ENCODE data around the gene RAB27A.
A peak's percentile ranks its signal among the peaks of the same experiment; 100 is the strongest.
"Not testable (repeated sequence)": the region's sequence is repeated elsewhere in the genome, so short reads cannot be mapped to it uniquely, and the experiment has no call there.

RAB27A gene

DNA sequence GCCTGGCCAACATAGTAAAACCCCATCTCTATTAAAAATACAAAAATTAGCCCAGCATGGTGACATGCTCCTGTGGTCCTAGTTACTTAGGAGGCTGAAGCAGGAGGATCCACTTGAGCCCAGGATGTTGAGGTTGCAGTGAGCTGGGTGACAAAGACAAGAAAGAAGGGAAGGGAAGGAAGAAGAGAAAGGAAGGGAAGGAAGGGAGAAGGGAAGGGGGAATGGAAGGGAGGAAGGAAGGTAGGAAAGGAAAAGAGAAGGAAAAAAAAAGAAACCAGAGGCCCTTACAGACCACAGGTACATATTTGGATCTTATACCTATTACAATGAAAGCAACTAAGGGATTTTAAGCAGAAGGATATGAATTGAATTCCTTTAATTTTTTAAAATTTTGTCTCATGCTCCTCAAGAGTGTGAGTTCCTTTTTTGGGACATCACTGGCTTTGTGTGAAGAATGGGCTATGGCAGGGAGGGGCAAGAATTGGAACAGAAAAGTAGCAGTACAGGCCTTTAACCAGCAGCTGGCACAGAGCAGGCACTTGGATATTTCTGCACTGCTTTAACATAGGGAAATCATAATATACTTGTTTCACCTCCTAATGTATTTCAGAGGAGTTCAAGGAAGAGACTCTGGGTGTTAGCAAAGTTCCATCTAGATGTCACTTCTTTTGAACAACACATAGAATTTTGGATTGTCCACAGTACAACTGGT, 7.9 kb downstream of the RAB27A start:
- DNase-seq (ENCODE audit: low read depth), result no peak
- TF ChIP-seq, protein P1, sequence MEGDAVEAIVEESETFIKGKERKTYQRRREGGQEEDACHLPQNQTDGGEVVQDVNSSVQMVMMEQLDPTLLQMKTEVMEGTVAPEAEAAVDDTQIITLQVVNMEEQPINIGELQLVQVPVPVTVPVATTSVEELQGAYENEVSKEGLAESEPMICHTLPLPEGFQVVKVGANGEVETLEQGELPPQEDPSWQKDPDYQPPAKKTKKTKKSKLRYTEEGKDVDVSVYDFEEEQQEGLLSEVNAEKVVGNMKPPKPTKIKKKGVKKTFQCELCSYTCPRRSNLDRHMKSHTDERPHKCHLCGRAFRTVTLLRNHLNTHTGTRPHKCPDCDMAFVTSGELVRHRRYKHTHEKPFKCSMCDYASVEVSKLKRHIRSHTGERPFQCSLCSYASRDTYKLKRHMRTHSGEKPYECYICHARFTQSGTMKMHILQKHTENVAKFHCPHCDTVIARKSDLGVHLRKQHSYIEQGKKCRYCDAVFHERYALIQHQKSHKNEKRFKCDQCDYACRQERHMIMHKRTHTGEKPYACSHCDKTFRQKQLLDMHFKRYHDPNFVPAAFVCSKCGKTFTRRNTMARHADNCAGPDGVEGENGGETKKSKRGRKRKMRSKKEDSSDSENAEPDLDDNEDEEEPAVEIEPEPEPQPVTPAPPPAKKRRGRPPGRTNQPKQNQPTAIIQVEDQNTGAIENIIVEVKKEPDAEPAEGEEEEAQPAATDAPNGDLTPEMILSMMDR (conservative IDR thresholded peaks at IDR 0.05; ENCODE audit: control insufficient read depth, insufficient read depth, low read depth, low read length), result peak; percentile 2
- no peak overlapping the region for H3K4me3 ChIP-seq (ENCODE audit: control insufficient read depth, low read depth, low read length)

DNA sequence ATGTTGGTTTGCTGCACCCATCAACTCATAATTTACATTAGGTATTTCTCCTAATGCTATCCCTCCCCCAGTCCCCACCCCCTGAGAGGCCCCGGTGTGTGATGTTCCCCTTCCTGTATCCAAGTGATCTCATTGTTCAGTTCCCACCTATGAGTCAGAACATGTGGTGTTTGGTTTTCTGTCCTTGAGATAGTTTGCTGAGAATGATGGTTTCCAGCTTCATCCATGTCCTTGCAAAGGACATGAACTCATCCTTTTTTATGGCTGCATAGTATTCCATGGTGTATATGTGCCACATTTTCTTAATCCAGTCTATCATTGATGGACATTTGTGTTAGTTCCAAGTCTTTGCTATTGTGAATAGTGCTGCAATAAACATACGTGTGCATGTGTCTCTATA, 9.0 kb downstream of the RAB27A start:
- DNase-seq (ENCODE audit: low read depth), result peak; percentile 55

DNA sequence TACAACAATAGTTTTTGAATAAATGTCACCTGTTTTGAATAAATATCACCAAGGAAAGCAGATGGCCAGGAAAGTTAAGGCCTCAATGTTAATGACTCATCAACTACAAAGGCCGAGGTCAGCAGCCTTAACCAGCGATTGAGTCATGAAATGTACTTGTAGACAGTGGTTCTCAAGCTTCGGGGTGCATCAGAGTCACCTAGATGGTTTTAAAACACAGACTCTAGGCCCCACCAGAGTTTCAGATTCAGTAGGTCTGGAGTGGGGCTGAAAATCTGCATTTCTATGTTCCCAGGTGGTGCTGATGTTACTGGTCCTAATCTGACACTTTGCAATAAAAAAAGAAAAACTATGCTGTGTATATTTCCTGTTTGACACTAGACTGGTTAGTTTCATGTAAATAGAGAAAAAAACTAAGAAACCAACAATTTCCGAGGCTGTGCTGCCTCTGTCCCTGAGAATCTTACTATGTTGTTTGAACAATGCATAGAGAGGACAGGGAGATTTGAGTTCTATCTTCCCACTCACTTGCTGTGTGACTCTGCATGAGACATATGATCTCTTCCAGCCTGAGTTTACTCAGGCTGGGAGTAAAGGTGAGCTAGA, 9.8 kb downstream of the RAB27A start:
- DNase-seq (ENCODE audit: low read depth), result peak; percentile 98
- H3K4me3 ChIP-seq (ENCODE audit: control insufficient read depth, low read depth, low read length), result no peak overlapping the region
- TF ChIP-seq, protein P1 (conservative IDR thresholded peaks at IDR 0.05; ENCODE audit: control insufficient read depth, insufficient read depth, low read depth, low read length), result no peak

More for the DNA sequence above, 9.0 kb downstream of the RAB27A start:
- not testable (repeated sequence) for H3K4me3 ChIP-seq (ENCODE audit: control insufficient read depth, low read depth, low read length)

DNA sequence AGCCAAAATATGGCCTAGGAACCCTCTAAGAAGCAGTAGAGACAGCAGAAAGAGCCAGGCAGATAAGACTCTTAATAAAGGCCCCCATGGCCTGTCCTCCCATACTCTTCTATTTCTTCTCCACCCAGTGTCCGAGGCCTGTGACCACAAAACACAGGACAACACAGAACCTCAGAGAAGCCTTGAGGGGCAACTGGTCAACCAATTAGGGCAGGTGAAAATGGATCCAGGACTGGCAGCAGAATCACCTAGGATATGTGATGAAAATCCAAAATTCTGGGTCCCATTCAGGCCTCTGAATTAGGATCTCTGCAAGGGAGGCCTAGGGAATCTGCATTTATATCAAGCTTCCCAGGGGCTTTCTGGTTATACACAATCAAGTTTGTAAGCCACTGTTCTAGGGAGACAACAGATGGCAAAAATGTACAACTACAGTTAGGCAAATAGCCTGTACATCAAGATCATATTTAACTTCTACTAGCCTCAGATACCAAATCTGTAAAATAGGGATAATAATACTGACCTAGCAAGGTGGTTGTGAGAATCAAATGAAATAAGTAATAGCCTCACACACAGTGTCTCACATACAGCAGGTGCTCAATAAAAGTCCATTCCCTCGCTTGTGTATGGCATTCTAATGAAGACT, 10.4 kb downstream of the RAB27A start:
- H3K4me3 ChIP-seq (ENCODE audit: control insufficient read depth, low read depth, low read length), result no peak overlapping the region
- DNase-seq (ENCODE audit: low read depth), result no peak
- TF ChIP-seq, protein P1 (conservative IDR thresholded peaks at IDR 0.05; ENCODE audit: control insufficient read depth, insufficient read depth, low read depth, low read length), result no peak

DNA sequence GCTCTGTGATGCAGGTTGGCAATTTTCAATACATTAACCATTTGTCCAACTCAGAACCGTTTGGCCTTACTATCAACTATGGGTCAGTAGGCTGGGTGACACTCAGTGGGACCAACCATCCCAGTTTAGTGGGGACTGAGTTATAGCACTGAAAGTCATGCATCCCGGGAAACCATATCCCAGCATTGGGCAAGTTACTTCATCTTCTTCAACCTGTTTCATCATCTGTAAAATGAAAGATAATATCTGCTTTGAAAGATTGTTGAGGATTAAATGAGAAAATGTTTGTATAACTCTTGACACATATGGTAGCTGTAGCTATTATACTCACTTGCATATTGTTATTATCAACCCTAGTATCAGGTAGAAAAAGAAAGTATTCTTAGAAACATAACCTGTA, 11.9 kb downstream of the RAB27A start:
- TF ChIP-seq, protein P1 (conservative IDR thresholded peaks at IDR 0.05; ENCODE audit: control insufficient read depth, insufficient read depth, low read depth, low read length), result no peak
- no peak for DNase-seq (ENCODE audit: low read depth)
- H3K4me3 ChIP-seq (ENCODE audit: control insufficient read depth, low read depth, low read length), result no peak overlapping the region

DNA sequence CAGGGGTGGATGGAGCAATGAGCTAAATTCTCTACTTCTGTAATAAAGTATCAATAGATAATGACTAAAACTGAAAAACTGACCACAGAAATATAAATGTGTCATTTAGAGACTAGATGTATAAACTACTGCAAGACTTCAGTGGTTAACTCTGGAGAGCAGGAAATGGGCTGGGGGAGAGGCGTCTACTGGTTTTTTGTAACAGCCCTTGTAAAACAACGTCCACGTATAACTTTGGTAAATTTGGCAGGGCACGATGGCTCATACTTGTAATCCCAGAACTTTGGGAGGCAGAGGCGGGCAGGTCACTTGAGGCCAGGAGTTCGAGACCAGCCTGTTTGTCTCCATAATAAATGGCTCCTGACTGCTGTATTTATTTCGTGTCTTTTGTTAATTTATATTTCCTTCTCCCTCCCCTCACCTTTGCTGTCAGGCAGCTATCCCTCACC, 12.5 kb downstream of the RAB27A start:
- no peak overlapping the region for H3K4me3 ChIP-seq (ENCODE audit: control insufficient read depth, low read depth, low read length)
- TF ChIP-seq, protein P1 (conservative IDR thresholded peaks at IDR 0.05; ENCODE audit: control insufficient read depth, insufficient read depth, low read depth, low read length), result no peak
- peak; percentile 41 for DNase-seq (ENCODE audit: low read depth)

DNA sequence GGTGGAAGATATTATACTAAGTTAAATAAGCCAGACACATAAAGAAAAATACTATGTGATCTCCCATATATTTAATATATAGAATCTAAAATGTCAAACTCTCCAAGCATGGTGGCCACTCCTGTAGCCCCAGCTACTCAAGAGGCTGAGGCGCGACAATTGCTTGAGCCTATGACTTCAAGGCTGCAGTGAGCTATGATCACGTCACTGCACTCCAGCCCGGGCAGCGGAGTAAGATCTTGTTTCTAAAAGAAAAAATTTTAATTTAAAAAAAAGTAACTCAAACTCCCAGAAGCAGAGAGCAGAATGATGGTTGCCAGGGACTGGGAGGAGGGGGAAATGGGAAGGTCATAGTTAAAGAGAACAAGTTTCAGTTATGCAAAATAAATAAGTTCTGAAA, 13.3 kb downstream of the RAB27A start:
- TF ChIP-seq, protein P1 (conservative IDR thresholded peaks at IDR 0.05; ENCODE audit: control insufficient read depth, insufficient read depth, low read depth, low read length), result no peak
- DNase-seq (ENCODE audit: low read depth), result no peak
- no peak overlapping the region for H3K4me3 ChIP-seq (ENCODE audit: control insufficient read depth, low read depth, low read length)
